ENCODE measurements around the gene OTOP3.

GRCh38 chr17:74960570-74961342 lies 25.1 kb downstream of the OTOP3 start:
- TF ChIP-seq, protein P1, sequence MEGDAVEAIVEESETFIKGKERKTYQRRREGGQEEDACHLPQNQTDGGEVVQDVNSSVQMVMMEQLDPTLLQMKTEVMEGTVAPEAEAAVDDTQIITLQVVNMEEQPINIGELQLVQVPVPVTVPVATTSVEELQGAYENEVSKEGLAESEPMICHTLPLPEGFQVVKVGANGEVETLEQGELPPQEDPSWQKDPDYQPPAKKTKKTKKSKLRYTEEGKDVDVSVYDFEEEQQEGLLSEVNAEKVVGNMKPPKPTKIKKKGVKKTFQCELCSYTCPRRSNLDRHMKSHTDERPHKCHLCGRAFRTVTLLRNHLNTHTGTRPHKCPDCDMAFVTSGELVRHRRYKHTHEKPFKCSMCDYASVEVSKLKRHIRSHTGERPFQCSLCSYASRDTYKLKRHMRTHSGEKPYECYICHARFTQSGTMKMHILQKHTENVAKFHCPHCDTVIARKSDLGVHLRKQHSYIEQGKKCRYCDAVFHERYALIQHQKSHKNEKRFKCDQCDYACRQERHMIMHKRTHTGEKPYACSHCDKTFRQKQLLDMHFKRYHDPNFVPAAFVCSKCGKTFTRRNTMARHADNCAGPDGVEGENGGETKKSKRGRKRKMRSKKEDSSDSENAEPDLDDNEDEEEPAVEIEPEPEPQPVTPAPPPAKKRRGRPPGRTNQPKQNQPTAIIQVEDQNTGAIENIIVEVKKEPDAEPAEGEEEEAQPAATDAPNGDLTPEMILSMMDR (IDR thresholded peaks at IDR 0.05; ENCODE audit: extremely low read depth in 1 of 2, insufficient read depth in 1 of 2, low read depth in 1 of 2, low read length in 2 of 2), result no peak
- TF ChIP-seq POLR2AphosphoS5 (IDR thresholded peaks at IDR 0.05; ENCODE audit: insufficient read depth, low read depth, low read length) (no peak), POLR2A (IDR thresholded peaks at IDR 0.05; ENCODE audit: low read depth, low read length) (no peak), EZH2 (IDR thresholded peaks at IDR 0.05; ENCODE audit: borderline replicate concordance, low read depth, low read length, severe bottlenecking) (no peak), JUN (IDR thresholded peaks at IDR 0.05; ENCODE audit: borderline replicate concordance, insufficient read depth, insufficient read length, low read depth) (no peak), MYC (IDR thresholded peaks at IDR 0.05; ENCODE audit: low read depth, low read length) (no peak)
- TF ChIP-seq, protein P2, sequence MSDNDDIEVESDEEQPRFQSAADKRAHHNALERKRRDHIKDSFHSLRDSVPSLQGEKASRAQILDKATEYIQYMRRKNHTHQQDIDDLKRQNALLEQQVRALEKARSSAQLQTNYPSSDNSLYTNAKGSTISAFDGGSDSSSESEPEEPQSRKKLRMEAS (IDR thresholded peaks at IDR 0.05; ENCODE audit: insufficient read depth, insufficient read length), result peak; percentile 50

Data from endothelial cell of umbilical vein (primary cell).